GM10266 (cell line): Measurements from ENCODE around the gene PTH2R.

ENCODE experiments used
- DNase-seq: peaks from one replicate; pipeline ENCODE4 v3.0.0; 2012; ENCODE audit errors: extremely low spot score
- TF ChIP-seq, protein P1 (sequence below): IDR thresholded peaks from 2 replicates; pipeline ENCODE4 v1.5.1; 2012; ENCODE audit warnings: mild to moderate bottlenecking, low read depth; ENCODE audit not compliant: control insufficient read depth, insufficient read depth; ENCODE audit errors: missing control alignments

The PTH2R gene

DNA sequence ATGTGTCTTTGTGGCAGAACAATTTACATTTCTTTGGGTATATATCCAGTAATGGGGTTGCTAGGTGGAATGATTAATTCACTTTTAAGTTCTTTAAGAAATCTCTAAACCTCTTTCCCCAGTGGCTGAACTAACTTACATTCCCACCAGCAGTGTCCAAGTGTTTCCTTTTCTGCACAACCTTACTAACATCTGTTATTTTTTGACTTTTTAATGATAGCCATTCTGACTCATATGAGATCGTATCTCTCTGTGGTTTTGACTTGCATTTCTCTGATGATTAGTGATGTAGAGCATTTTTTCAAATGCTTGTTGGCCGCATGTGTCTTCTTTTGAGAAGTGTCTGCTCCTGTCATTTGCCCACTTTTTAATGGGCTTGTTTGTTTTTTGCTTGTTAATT, 43.1 kb upstream of the PTH2R start:
- DNase-seq: no peak
- TF ChIP-seq, protein P1, sequence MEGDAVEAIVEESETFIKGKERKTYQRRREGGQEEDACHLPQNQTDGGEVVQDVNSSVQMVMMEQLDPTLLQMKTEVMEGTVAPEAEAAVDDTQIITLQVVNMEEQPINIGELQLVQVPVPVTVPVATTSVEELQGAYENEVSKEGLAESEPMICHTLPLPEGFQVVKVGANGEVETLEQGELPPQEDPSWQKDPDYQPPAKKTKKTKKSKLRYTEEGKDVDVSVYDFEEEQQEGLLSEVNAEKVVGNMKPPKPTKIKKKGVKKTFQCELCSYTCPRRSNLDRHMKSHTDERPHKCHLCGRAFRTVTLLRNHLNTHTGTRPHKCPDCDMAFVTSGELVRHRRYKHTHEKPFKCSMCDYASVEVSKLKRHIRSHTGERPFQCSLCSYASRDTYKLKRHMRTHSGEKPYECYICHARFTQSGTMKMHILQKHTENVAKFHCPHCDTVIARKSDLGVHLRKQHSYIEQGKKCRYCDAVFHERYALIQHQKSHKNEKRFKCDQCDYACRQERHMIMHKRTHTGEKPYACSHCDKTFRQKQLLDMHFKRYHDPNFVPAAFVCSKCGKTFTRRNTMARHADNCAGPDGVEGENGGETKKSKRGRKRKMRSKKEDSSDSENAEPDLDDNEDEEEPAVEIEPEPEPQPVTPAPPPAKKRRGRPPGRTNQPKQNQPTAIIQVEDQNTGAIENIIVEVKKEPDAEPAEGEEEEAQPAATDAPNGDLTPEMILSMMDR: no peak

DNA sequence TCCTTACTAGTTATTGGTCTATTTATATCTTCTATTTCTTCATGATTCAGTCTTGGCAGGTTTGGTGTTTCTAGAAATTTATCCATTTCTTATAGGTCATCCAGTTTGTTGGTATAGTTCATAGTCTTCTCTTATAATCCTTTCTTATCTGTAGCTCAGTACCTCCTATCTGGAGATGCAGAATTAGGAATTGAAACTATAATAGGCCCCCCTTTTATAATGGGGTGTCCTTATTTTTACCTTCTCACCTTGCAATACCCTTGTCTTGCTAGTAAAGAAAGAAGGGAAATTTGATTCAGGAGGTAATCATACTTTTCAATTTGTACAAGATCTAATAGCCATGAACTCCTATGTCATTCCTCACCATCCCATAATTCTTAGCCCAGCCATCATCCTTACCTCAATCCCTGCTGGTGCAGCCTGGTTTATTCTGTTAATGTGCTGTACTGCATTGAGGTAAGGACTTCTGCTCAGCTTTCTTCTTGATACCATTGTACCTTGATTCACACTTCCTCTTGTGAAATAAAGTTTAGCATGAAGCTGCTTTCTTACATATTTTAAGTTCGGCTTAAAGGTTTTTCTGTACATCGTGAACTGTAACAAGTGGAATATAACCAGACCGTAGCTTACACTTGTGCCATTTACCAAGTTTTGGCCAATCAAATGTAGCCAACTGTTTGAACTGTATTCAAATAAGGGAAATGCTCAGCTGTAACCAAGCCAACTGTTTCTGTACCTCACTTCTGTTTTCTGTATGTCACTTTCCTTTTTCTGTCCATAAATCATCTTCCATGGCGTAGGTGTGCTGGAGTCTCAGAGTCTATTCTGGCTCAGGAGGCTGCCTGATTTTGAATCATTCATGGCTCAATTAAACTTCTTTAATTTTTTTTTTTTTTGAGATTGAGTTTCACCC, 40.1 kb upstream of the PTH2R start:
- peak; percentile 43 for DNase-seq
- TF ChIP-seq, protein P1: no peak

DNA sequence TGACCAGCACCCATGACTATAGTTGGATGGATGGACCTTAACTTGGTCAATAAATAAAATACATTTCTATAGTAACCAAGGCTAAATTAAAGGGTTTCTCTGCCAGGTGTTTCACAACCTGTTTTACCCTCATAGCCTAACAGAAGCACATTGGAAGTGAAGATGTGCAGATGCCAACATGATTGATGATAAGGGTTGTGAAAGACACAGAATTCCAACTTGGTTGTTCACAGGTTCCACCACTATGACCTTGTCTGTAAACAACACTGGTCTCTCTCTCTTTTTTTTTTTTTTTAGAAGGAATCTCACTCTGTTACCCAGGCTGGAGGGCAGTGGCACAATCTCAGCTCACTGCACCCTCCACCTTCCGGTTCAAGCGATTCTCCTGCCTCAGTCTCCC, 37.5 kb upstream of the PTH2R start:
- TF ChIP-seq, protein P1: no peak
- no peak for DNase-seq

DNA sequence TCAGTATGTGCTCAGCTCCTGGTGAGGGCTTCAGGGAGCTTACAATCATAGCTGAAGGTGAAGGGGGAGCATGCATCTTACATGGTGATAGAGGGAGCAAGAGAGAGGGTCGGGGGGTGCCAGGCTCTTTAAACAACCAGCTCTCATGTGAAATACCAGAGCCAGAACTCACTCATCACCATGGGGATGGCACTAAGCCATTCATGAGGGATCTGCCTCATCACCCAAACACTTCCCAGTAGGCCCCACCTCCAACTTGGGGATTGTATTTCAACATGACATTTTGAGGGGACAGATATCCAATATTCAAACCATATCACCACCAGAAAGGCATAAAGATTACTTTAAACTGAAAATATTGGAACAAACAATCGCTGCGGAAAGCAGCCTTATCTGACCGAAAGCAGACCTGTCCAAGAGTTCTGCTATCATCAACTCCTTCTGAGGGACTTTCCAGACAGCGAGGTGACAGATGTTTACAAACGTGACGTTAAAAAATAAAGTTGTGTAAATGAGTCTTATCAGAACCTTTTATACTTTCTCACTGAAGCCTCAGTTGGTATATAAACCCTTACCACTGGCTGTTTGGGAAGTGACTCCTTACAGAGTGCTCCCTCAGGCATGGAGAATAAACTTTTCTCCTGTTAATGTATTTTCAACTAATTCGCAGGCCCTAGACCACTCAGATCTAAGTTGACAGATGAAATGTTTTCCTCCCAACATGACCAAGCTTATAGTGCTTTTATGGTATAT, 35.5 kb upstream of the PTH2R start:
- DNase-seq: no peak

GRCh38 chr2:208371634-208371935, 35.0 kb upstream of the PTH2R start:
- TF ChIP-seq, protein P1: no peak
- DNase-seq: no peak

More for the DNA sequence above, 35.5 kb upstream of the PTH2R start:
- TF ChIP-seq, protein P1: no peak

GRCh38 chr2:208373460-208374089, 33.0 kb upstream of the PTH2R start:
- TF ChIP-seq, protein P1: peak; percentile 68
- peak; percentile 59 for DNase-seq
